Measurements from ENCODE around the gene EFNB1. TPM values are rescaled to one million over a fixed set of nuclear protein-coding genes. Genes with fewer than 3 reads are reported as not detected.

EFNB1 gene
- total and polyA plus RNA-seq, 2 of the 4 experiments (the other 2 are of a cell fraction), result 17.9 to 26.8 TPM

DNA sequence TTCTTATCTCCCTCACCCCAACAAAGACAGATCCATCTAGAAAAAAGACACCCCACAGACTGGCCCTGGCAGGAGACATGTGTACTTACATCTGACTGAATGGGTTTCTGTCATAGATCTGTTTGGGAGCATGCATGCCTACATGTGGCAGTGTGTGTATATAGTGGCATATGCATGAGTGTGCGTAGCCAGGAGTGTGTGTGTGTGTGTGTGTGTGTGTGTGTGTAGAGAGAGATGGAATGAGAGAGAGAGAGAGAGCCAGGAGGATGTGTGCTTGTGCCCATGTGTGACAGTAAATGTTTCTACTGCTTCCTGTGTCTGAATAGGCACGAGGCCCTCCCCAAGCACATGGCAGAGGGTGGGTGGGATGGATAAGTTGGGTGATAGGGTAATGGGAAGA, 37.1 kb downstream of the EFNB1 start:
- Histone ChIP-seq H3K36me3 (ENCODE audit: control insufficient read depth, insufficient read depth, low read length) (no peaks in the 10 kb centered on the region), H2BK15ac (ENCODE audit: low read depth, low read length) (no peak overlapping the region), H2AK5ac (ENCODE audit: low read depth, low read length) (no peak overlapping the region), H3K9ac (ENCODE audit: low read depth, low read length) (no peak overlapping the region), H3K27me3 (ENCODE audit: control insufficient read depth, insufficient read depth, low read length) (peaks cover 31% of the 10 kb centered on the region), H3K56ac (ENCODE audit: extremely low read depth, insufficient read depth, low read length) (no peak overlapping the region), H3K9me1 (ENCODE audit: insufficient read depth, low read length) (no peaks in the 10 kb centered on the region), H4K91ac (ENCODE audit: insufficient read depth, low read depth, low read length) (no peak overlapping the region), H2BK5ac (ENCODE audit: low read depth, low read length, poor library complexity, severe bottlenecking) (no peak overlapping the region), H3K14ac (replicated peaks; ENCODE audit: low read depth, low read length) (no peak overlapping the region), H3K18ac (ENCODE audit: low read depth, low read length) (no peak overlapping the region), H2AFZ (replicated peaks; ENCODE audit: low read length, poor library complexity) (no peak overlapping the region), H3K4me1 (ENCODE audit: control insufficient read depth, insufficient read depth, low read length) (no peaks in the 10 kb centered on the region), H3K9me3 (ENCODE audit: control insufficient read depth, insufficient read depth, low read length) (no peaks in the 10 kb centered on the region), H4K20me1 (ENCODE audit: insufficient read depth, low read length) (no peaks in the 10 kb centered on the region; the same call in 1 of the 2 replicates), H3K79me1 (ENCODE audit: low read depth in 1 of 2, low read length in 2 of 2) (no peaks in the 10 kb centered on the region), H3K4ac (ENCODE audit: low read depth, low read length) (no peak overlapping the region), H2AK9ac (replicated peaks; ENCODE audit: low read depth, low read length, poor library complexity) (no peak overlapping the region), H3K23ac (ENCODE audit: low read depth, low read length) (no peak overlapping the region), H4K8ac (ENCODE audit: low read depth in 2 of 2, low read length in 2 of 2) (no peak overlapping the region), H2BK120ac (ENCODE audit: low read depth, low read length) (no peak overlapping the region), H3K4me2 (ENCODE audit: low read depth, low read length) (no peak overlapping the region), H3K4me3 (ENCODE audit: insufficient read depth, low read depth, low read length) (no peak overlapping the region), H2BK20ac (ENCODE audit: low read depth, low read length) (no peak overlapping the region), H4K5ac (ENCODE audit: low read depth, low read length) (no peak overlapping the region), H3K27ac (ENCODE audit: insufficient read depth, low read length) (no peak overlapping the region)
- no TSS peak for BruUV-seq (replicated peaks)
- dilution Hi-C loops (cut with HindIII; ENCODE audit: low sequenced_read_pairs, unreplicated experiment) (no loop called here), intact Hi-C loops (cut with micrococcal nuclease) (no loop called here), in situ Hi-C loops (cut with MboI; ENCODE audit: low sequenced_read_pairs) (no loop called here)
- ChIA-PET POLR2A (ENCODE audit: unreplicated experiment) (no interaction called here), CTCF (no interaction called here)
- ATAC-seq (ENCODE audit: low read depth) (no peak), DNase-seq (no peak)
- no peak for TF ChIP-seq NFE2L2 (IDR thresholded peaks at IDR 0.05; ENCODE audit: low read depth, low read length)
- TF ChIP-seq MAFK (IDR thresholded peaks at IDR 0.05; ENCODE audit: low read depth, low read length), result no peak
- TF ChIP-seq SMC3 (IDR thresholded peaks at IDR 0.05; ENCODE audit: low read depth, low read length), result no peak
- no peak for TF ChIP-seq MXI1 (IDR thresholded peaks at IDR 0.05; ENCODE audit: borderline replicate concordance, low read depth, low read length)
- WGBS, 2 experiments (ENCODE audit: extremely low coverage in 2 of 2, insufficient read length in 1 of 2), result 38% methylated on average over 1 of the region's 2 CpGs; no CpG with 5 or more reads in 1 of the 2 experiments
